Smooth muscle cell (in vitro differentiated cells): ENCODE measurements around the gene RALA. TPM values are rescaled to one million over a fixed set of nuclear protein-coding genes. Genes with fewer than 3 reads are reported as not detected.
A peak's percentile ranks its signal among the peaks of the same experiment; 100 is the strongest.

ENCODE experiments used
- DNase-seq: peaks from one replicate; lab custom pipeline; 2025; ENCODE audit not compliant: unreplicated experiment; lab: John Stamatoyannopoulos, UW
- H2AFZ ChIP-seq: fragments of 200-600 bp; sonication (generic); 2 replicates; pipeline ENCODE4 v1.6.0; 2016; ENCODE audit warnings: antibody characterized with exemption, low read depth, mild to moderate bottlenecking
- H3F3A ChIP-seq: fragments of 200-600 bp; sonication (generic); 2 replicates; pipeline ENCODE4 v1.6.0; 2017; ENCODE audit warnings: antibody characterized with exemption, low read depth
- H3K27ac ChIP-seq: fragments of 200-600 bp; sonication (generic); 2 replicates; pipeline ENCODE4 v1.5.1; 2016; ENCODE audit warnings: low read depth, mild to moderate bottlenecking
- H3K27me3 ChIP-seq: fragments of 200-600 bp; sonication (generic); 2 replicates; pipeline ENCODE4 v1.6.1; 2016; ENCODE audit warnings: low read depth, mild to moderate bottlenecking
- H3K36me3 ChIP-seq: fragments of 200-600 bp; sonication (generic); 2 replicates; pipeline ENCODE4 v1.5.1; 2016; ENCODE audit warnings: low read depth
- H3K4me1 ChIP-seq: fragments of 200-600 bp; sonication (generic); 2 replicates; pipeline ENCODE4 v1.5.1; 2016; ENCODE audit warnings: low read depth
- H3K4me2 ChIP-seq: fragments of 200-600 bp; sonication (generic); 2 replicates; pipeline ENCODE4 v1.6.0; 2016; ENCODE audit warnings: mild to moderate bottlenecking
- H3K4me3 ChIP-seq: fragments of 200-600 bp; sonication (generic); 2 replicates; pipeline ENCODE4 v1.5.1; 2016; ENCODE audit warnings: mild to moderate bottlenecking
- H3K79me2 ChIP-seq: fragments of 200-600 bp; sonication (generic); 2 replicates; pipeline ENCODE4 v1.6.0; 2016; ENCODE audit warnings: low read depth, mild to moderate bottlenecking
- H3K9ac ChIP-seq: fragments of 200-600 bp; sonication (generic); 2 replicates; pipeline ENCODE4 v1.6.0; 2016; ENCODE audit warnings: low read depth
- H3K9me3 ChIP-seq: fragments of 200-600 bp; sonication (generic); replicated peaks from 2 replicates; pipeline ENCODE4 v1.5.1; 2016; ENCODE audit warnings: low read depth
- H4K20me1 ChIP-seq: fragments of 200-600 bp; sonication (generic); 2 replicates; pipeline ENCODE4 v1.6.0; 2016; ENCODE audit warnings: low read depth
- WGBS: methylation state at CpG from one replicate; pipeline ENCODE4 v1.1.7; 2016; ENCODE audit warnings: low lambda C conversion rate; 5-methylcytosine and 5-hydroxymethylcytosine counted together
- polyA plus RNA-seq: library from polyadenylated mRNA; unstranded; fragments of >200 nt; fragmentation: Nextera tagmentation; extraction: Ambion mirVana; gene quantifications from 2 replicates; pipeline ENCODE4 v1.2.1, GENCODE V29; 2016
- total RNA-seq: library from RNA; depleted of rRNA; stranded (reverse); fragments of >200 nt; gene quantifications from 2 replicates; pipeline ENCODE4 v1.2.3, GENCODE V29; 2014
- TF ChIP-seq, protein P1 (sequence below): fragments of 200-600 bp; sonication (generic); IDR thresholded peaks from 2 replicates; pipeline ENCODE4 v1.5.1; 2017; ENCODE audit warnings: borderline replicate concordance, mild to moderate bottlenecking, antibody characterized with exemption; ENCODE audit not compliant: insufficient read depth, poor library complexity, severe bottlenecking

RALA gene
- total and polyA plus RNA-seq, 2 experiments from 2014 or later = 19.5 to 42.8 TPM

DNA sequence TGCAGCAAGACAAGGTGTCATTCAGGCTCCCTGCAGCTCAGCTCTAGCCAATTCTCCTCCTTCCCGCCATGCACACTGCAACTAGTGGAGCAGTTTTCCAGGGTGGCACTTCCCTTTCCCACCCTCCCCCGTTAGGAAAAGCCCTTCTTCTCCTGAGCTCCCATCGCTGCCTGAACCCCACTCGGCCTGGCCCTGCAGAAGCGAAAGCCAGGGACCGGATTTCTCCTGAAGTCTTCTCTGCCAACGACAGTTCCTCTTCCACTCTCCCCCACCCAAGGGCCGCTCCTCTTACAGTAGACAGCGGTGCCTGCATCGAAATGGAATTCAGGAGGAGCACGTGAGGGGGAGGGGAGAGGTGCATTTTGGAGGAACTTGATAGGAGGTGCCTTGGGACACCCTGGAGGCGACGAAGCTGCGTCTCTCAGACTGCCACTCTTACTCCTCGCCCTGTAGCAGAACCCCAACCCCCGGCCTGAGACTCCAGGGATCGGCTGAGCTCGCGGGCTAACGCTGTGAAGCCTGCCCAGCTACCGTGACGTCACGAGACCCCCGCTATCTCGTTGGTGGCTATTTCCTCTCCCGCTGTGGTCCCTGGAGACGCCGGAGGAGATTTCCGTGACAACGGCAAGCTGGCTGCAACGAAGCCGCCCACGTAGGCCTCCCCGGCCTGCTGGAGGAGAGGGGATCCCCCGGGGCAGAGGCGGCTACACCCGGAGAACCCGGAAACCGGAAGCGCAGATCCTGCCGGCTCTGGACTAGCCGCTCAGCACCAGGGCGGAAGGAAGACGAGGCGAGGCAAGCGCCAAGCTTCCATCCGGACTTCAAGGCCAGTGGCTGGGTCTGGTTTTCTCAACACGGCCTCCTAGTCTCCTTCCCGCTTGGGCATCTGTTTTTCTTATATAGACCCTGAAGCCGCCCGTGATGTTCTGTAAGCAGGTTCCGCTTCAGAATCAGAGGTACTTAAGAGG, 109.7 kb downstream of the RALA start:
- no peaks in the 10 kb centered on the region for H3K79me2 ChIP-seq
- no peaks in the 10 kb centered on the region for H3K36me3 ChIP-seq
- H3K4me2 ChIP-seq = peak overlapping the region; percentile 87
- TF ChIP-seq, protein P1, sequence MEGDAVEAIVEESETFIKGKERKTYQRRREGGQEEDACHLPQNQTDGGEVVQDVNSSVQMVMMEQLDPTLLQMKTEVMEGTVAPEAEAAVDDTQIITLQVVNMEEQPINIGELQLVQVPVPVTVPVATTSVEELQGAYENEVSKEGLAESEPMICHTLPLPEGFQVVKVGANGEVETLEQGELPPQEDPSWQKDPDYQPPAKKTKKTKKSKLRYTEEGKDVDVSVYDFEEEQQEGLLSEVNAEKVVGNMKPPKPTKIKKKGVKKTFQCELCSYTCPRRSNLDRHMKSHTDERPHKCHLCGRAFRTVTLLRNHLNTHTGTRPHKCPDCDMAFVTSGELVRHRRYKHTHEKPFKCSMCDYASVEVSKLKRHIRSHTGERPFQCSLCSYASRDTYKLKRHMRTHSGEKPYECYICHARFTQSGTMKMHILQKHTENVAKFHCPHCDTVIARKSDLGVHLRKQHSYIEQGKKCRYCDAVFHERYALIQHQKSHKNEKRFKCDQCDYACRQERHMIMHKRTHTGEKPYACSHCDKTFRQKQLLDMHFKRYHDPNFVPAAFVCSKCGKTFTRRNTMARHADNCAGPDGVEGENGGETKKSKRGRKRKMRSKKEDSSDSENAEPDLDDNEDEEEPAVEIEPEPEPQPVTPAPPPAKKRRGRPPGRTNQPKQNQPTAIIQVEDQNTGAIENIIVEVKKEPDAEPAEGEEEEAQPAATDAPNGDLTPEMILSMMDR = no peak
- H3K27ac ChIP-seq = peak overlapping the region; percentile 97
- H3K4me1 ChIP-seq = peaks cover 15% of the 10 kb centered on the region
- 5% methylated on average over 52 of the region's 52 CpGs for WGBS
- H3K4me3 ChIP-seq = peak overlapping the region; percentile 56
- H4K20me1 ChIP-seq = no peaks in the 10 kb centered on the region
- DNase-seq = peak; percentile 94
- H3K9ac ChIP-seq = peak overlapping the region; percentile 92
- H3F3A ChIP-seq = peaks cover 8% of the 10 kb centered on the region
- peaks cover 3% of the 10 kb centered on the region for H3K27me3 ChIP-seq
- peak overlapping the region; percentile 65 for H2AFZ ChIP-seq
- H3K9me3 ChIP-seq = no peaks in the 10 kb centered on the region

DNA sequence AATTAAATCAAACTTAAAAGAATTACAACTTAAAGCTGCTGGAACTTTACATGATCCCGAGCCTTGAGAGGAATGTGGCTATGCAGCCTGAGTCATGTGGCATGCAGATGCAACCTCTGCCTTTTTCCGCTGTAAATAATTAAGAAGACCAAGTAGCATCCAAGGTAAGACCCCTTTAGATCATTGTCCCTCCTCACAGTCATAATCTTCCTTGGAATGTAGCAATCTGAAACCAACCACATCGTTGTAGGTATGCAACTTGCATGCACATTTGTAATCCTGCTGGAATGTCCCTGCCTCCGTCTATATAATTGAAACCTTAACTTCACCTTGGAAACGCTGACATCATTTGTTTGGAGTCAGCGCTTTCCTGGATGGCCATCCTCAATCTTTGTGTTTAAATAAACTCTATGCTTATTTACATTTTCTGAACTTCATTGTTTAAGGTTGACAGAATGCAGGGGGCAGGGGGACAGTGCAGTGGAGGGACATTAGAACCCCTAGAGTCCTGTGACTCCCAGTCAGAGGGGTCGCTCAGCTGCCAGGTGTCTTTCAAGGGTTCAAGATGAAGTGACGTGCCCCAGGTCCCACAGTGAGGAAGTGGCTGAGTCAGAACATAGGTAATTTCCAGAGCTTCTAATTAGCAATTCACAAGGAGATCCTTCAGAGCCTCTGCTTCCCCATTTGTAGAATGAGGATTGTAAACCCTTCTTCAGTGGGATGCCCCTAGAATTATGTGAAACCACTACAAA, 110.7 kb downstream of the RALA start:
- WGBS = 10% methylated on average over 8 of the region's 8 CpGs
- Histone ChIP-seq H4K20me1 (no peaks in the 10 kb centered on the region), H3K4me3 (peak overlapping the region; percentile 56), H3K79me2 (no peaks in the 10 kb centered on the region), H2AFZ (peak overlapping the region; percentile 65), H3K9ac (peak overlapping the region; percentile 92), H3K36me3 (no peaks in the 10 kb centered on the region), H3K27ac (peak overlapping the region; percentile 97), H3K27me3 (peaks cover 10% of the 10 kb centered on the region), H3F3A (peaks cover 8% of the 10 kb centered on the region), H3K4me2 (peak overlapping the region; percentile 87), H3K4me1 (peaks cover 15% of the 10 kb centered on the region), H3K9me3 (no peaks in the 10 kb centered on the region)
- no peak for DNase-seq
- TF ChIP-seq, protein P1 = no peak

DNA sequence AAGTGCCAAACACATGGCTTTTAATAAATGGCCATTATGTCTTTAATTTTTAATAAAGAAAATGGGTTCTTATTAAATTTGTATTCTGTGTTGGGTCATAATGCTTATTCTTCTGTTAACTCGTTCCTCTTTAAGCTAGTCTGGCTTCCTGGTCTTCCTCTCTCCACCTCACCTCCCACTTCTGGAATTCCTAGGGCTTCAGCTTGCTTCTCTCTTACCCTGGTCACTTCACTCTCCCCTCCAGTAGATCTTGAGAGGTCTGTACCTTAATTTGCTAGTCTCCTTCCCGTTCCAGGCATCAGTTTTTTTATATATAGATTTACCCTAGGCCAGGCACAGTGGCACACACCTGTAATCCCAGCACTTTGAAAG, 111.2 kb downstream of the RALA start:
- peak overlapping the region; percentile 79 for H3K9ac ChIP-seq
- 60% methylated on average over 2 of the region's 2 CpGs for WGBS

More for the DNA sequence above, 111.2 kb downstream of the RALA start:
- Histone ChIP-seq H2AFZ (no peak overlapping the region), H3K4me1 (peaks cover 15% of the 10 kb centered on the region), H3K27ac (peak overlapping the region; percentile 97), H3K9me3 (no peaks in the 10 kb centered on the region), H3K36me3 (no peaks in the 10 kb centered on the region), H3K27me3 (peaks cover 16% of the 10 kb centered on the region), H3K4me2 (peak overlapping the region; percentile 87), H3K79me2 (no peaks in the 10 kb centered on the region), H3F3A (peaks cover 8% of the 10 kb centered on the region), H4K20me1 (no peaks in the 10 kb centered on the region), H3K4me3 (peak overlapping the region; percentile 56)
- no peak for DNase-seq
- TF ChIP-seq, protein P1 = no peak
